IPS-11a (cell line): ENCODE data around the gene PAOX.
"Not testable (repeated sequence)": the region's sequence is repeated elsewhere in the genome, so short reads cannot be mapped to it uniquely, and the experiment has no call there.

ENCODE experiments used
- H3K4me3 ChIP-seq: one replicate; pipeline ENCODE4 v1.5.1; 2013; ENCODE audit warnings: low read depth, low read length, control low read depth

PAOX gene

GRCh38 chr10:133403359-133403758, 24.3 kb downstream of the PAOX start:
- no peak overlapping the region for H3K4me3 ChIP-seq

GRCh38 chr10:133403784-133404183, 24.7 kb downstream of the PAOX start:
- no peak overlapping the region for H3K4me3 ChIP-seq

GRCh38 chr10:133405272-133405671, 26.2 kb downstream of the PAOX start:
- no peak overlapping the region for H3K4me3 ChIP-seq

- no peak overlapping the region for H3K4me3 ChIP-seq
These were observed 26.9 kb downstream of the PAOX start for GRCh38 chr10:133405844-133406527.

- H3K4me3 ChIP-seq: no peak overlapping the region
These were observed 32.7 kb downstream of the PAOX start for GRCh38 chr10:133411523-133412380.

GRCh38 chr10:133412381-133412711, 33.3 kb downstream of the PAOX start:
- no peak overlapping the region for H3K4me3 ChIP-seq

GRCh38 chr10:133414401-133414800, 35.3 kb downstream of the PAOX start:
- not testable (repeated sequence) for H3K4me3 ChIP-seq

- no peak overlapping the region for H3K4me3 ChIP-seq
These were observed 36.7 kb downstream of the PAOX start for GRCh38 chr10:133415752-133416151.

GRCh38 chr10:133418289-133418993, 39.4 kb downstream of the PAOX start:
- no peak overlapping the region for H3K4me3 ChIP-seq

- H3K4me3 ChIP-seq: no peak overlapping the region
These were observed 40.3 kb downstream of the PAOX start for GRCh38 chr10:133419211-133419950.

- no peak overlapping the region for H3K4me3 ChIP-seq
These were observed 41.0 kb downstream of the PAOX start for GRCh38 chr10:133420028-133420427.

GRCh38 chr10:133420579-133420978, 41.5 kb downstream of the PAOX start:
- H3K4me3 ChIP-seq: no peak overlapping the region

GRCh38 chr10:133421336-133422222, 42.5 kb downstream of the PAOX start:
- no peak overlapping the region for H3K4me3 ChIP-seq

GRCh38 chr10:133422223-133422806, 43.3 kb downstream of the PAOX start:
- no peak overlapping the region for H3K4me3 ChIP-seq

- H3K4me3 ChIP-seq: peak overlapping the region; percentile 4
These were observed 44.0 kb downstream of the PAOX start for GRCh38 chr10:133422807-133423771.

- H3K4me3 ChIP-seq: not testable (repeated sequence)
These were observed 45.0 kb downstream of the PAOX start for GRCh38 chr10:133424102-133424501.

- not testable (repeated sequence) for H3K4me3 ChIP-seq
These were observed 45.5 kb downstream of the PAOX start, which contains the start of gene SPRN for GRCh38 chr10:133424601-133425000. Gene SPRN (minus strand): TSS chr10:133424625. CDS start chr10:133423681, 944 bp downstream.

- H3K4me3 ChIP-seq: not testable (repeated sequence)
These were observed 50.5 kb downstream of the PAOX start for GRCh38 chr10:133429571-133429970.
